ENCODE measurements around the gene NEK11. TPM values are rescaled to one million over a fixed set of nuclear protein-coding genes. Genes with fewer than 3 reads are reported as not detected.

The NEK11 gene
- polyA plus RNA-seq, 3 donors: 0.31 to 0.56 (median 0.43) TPM

- H4K20me1 ChIP-seq (ENCODE audit: insufficient read depth, low read length): no peaks in the 10 kb centered on the region
- H3K9me3 ChIP-seq (replicated peaks in 1 of 2; ENCODE audit: control insufficient read depth in 1 of 2, insufficient read depth in 1 of 2, low read length in 2 of 2): no peaks in the 10 kb centered on the region
- no peak overlapping the region for H3K4me2 ChIP-seq (replicated peaks; ENCODE audit: extremely low read depth, low read length, poor library complexity, severe bottlenecking)
- H3K4me3 ChIP-seq (replicated peaks in 1 of 3; ENCODE audit: low read depth in 2 of 3, low read length in 3 of 3): no peak overlapping the region
- no peaks in the 10 kb centered on the region for H3K79me2 ChIP-seq (ENCODE audit: insufficient read depth, low read length)
- no peak overlapping the region for H3K9ac ChIP-seq (ENCODE audit: insufficient read depth, low read length, poor library complexity, severe bottlenecking)
- Mint-ChIP-seq H3K4me3 (no peak overlapping the region), H3K4me1 (peaks cover 2% of the 10 kb centered on the region), H3K27ac (no peak overlapping the region), H3K27me3 (ENCODE audit: low read depth in 3 of 3) (no peaks in the 10 kb centered on the region), H3K36me3 (no peaks in the 10 kb centered on the region), H3K9me3 (peaks cover 0 to 18% (median 11%) of the 10 kb centered on the region in 7 donors)
- intact Hi-C loops (cut with micrococcal nuclease): no loop called here
- no peak for DNase-seq
- no CpG with 5 or more reads among the region's 3 CpGs for WGBS (ENCODE audit: insufficient coverage)
- no peaks in the 10 kb centered on the region for H3K4me1 ChIP-seq (ENCODE audit: control insufficient read depth in 1 of 2, insufficient read depth in 2 of 2, low read length in 2 of 2)
- H3K27me3 ChIP-seq (ENCODE audit: control insufficient read depth in 2 of 2, insufficient read depth in 2 of 2, low read length in 2 of 2): no peaks in the 10 kb centered on the region
- no peak overlapping the region for H2AFZ ChIP-seq (ENCODE audit: insufficient read depth, low read depth, low read length, poor library complexity, severe bottlenecking)
- TF ChIP-seq CTCF (IDR thresholded peaks at IDR 0.05): no peak
- H3K36me3 ChIP-seq (replicated peaks in 1 of 2; ENCODE audit: control insufficient read depth in 1 of 2, insufficient read depth in 2 of 2, low read length in 2 of 2): no peaks in the 10 kb centered on the region
- H3K27ac ChIP-seq (ENCODE audit: low read depth in 1 of 2, low read length in 2 of 2): no peak overlapping the region
Observed at GRCh38 chr3:131260525-131260924, 233.8 kb downstream of the NEK11 start.

GRCh38 chr3:131261104-131261503 is 234.4 kb downstream of the NEK11 start:
- WGBS (ENCODE audit: insufficient coverage): no CpG with 5 or more reads among the region's 1 CpG
- Histone ChIP-seq H3K4me1 (ENCODE audit: control insufficient read depth in 1 of 2, insufficient read depth in 2 of 2, low read length in 2 of 2) (no peaks in the 10 kb centered on the region), H3K27me3 (ENCODE audit: control insufficient read depth in 2 of 2, insufficient read depth in 2 of 2, low read length in 2 of 2) (no peaks in the 10 kb centered on the region), H3K9me3 (replicated peaks in 1 of 2; ENCODE audit: control insufficient read depth in 1 of 2, insufficient read depth in 1 of 2, low read length in 2 of 2) (no peaks in the 10 kb centered on the region), H3K4me3 (replicated peaks in 1 of 3; ENCODE audit: low read depth in 2 of 3, low read length in 3 of 3) (no peak overlapping the region), H3K79me2 (ENCODE audit: insufficient read depth, low read length) (no peaks in the 10 kb centered on the region), H3K4me2 (replicated peaks; ENCODE audit: extremely low read depth, low read length, poor library complexity, severe bottlenecking) (no peak overlapping the region), H4K20me1 (ENCODE audit: insufficient read depth, low read length) (no peaks in the 10 kb centered on the region), H3K36me3 (replicated peaks in 1 of 2; ENCODE audit: control insufficient read depth in 1 of 2, insufficient read depth in 2 of 2, low read length in 2 of 2) (no peaks in the 10 kb centered on the region), H2AFZ (ENCODE audit: insufficient read depth, low read depth, low read length, poor library complexity, severe bottlenecking) (no peak overlapping the region), H3K27ac (ENCODE audit: low read depth in 1 of 2, low read length in 2 of 2) (no peak overlapping the region), H3K9ac (ENCODE audit: insufficient read depth, low read length, poor library complexity, severe bottlenecking) (no peak overlapping the region)
- no peak overlapping the region for H3K4me3 Mint-ChIP-seq
- H3K36me3 Mint-ChIP-seq: no peaks in the 10 kb centered on the region
- DNase-seq: no peak
- no peaks in the 10 kb centered on the region for H3K27me3 Mint-ChIP-seq (ENCODE audit: low read depth in 3 of 3)
- intact Hi-C loops (cut with micrococcal nuclease): no loop called here
- H3K4me1 Mint-ChIP-seq: peaks cover 2% of the 10 kb centered on the region
- no peak overlapping the region for H3K27ac Mint-ChIP-seq
- peaks cover 2 to 19% (median 12%) of the 10 kb centered on the region in 7 donors for H3K9me3 Mint-ChIP-seq
- TF ChIP-seq CTCF (IDR thresholded peaks at IDR 0.05): no peak
